ENCODE results near the gene TEKTIP1.

TEKTIP1 gene

DNA sequence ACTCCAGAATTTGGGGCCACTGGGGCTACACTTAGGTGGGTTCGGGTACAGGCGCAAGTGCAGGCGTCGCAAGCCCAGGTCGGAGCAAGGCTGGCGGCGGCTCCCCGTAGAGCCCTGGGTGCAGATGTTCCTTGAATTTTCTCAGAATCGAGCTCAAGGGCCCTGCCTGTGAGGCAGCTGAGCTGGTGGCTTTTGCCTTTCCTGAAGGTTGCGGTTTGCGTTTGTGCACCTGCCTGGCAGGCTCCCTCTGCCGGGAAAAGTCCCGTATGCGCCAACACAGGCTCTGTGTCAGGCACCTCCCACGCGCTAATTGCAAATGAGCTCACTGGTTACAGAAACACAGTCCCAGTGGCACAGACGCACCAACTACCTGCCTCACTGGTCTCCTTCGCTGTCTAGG lies 44.4 kb upstream of the TEKTIP1 start:
- TF ChIP-seq, protein P1, sequence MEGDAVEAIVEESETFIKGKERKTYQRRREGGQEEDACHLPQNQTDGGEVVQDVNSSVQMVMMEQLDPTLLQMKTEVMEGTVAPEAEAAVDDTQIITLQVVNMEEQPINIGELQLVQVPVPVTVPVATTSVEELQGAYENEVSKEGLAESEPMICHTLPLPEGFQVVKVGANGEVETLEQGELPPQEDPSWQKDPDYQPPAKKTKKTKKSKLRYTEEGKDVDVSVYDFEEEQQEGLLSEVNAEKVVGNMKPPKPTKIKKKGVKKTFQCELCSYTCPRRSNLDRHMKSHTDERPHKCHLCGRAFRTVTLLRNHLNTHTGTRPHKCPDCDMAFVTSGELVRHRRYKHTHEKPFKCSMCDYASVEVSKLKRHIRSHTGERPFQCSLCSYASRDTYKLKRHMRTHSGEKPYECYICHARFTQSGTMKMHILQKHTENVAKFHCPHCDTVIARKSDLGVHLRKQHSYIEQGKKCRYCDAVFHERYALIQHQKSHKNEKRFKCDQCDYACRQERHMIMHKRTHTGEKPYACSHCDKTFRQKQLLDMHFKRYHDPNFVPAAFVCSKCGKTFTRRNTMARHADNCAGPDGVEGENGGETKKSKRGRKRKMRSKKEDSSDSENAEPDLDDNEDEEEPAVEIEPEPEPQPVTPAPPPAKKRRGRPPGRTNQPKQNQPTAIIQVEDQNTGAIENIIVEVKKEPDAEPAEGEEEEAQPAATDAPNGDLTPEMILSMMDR (IDR thresholded peaks at IDR 0.05; ENCODE audit: low read depth, low read length, missing control alignments): no peak
- no peak overlapping the region for H3K4me3 ChIP-seq (ENCODE audit: low read depth, low read length)
- DNase-seq (ENCODE audit: low read depth): no peak

DNA sequence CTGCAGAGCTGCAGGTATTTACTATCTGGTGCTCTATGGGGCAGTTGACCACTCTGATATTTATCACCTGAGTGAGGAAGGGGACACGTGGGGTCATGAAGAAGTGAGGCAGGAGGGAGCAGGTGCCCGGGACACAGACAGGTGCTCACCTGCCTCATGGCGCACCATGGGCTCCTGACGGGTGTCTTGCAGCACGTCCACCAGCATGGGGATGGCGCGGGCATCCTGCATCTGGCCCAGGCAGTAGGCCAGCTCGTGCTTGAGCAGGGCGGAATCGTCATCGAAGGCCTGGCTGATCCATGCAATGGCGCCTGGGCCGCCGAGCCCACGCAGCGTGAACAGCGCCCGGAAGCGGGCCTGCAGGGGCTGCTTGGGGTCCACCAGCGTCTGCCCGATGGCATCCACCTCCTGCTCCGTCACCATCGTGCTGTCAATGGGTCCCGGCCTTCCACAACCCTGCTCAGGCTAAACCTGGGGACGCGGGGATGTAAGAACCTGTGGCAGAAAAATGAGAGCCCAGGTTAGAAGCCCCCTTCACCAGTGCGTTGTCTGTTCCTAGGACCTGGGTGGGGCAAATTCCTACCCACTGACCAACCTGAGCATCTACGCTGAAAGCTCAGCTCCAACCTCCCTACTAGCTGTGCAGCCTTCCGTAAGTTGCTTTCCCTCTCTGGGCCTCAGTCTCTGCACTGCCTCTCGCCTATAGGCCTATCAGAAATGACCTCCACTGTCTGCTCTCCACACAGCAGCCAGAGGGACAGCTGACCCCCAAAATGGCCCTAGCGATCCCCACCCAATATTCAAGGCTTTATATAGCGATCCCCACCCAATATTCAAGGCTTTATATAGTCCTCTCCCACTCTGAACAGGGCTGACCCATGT lies 42.3 kb upstream of the TEKTIP1 start:
- H3K4me3 ChIP-seq (ENCODE audit: low read depth, low read length): no peak overlapping the region
- TF ChIP-seq, protein P1 (IDR thresholded peaks at IDR 0.05; ENCODE audit: low read depth, low read length, missing control alignments): no peak
- DNase-seq (ENCODE audit: low read depth): no peak

DNA sequence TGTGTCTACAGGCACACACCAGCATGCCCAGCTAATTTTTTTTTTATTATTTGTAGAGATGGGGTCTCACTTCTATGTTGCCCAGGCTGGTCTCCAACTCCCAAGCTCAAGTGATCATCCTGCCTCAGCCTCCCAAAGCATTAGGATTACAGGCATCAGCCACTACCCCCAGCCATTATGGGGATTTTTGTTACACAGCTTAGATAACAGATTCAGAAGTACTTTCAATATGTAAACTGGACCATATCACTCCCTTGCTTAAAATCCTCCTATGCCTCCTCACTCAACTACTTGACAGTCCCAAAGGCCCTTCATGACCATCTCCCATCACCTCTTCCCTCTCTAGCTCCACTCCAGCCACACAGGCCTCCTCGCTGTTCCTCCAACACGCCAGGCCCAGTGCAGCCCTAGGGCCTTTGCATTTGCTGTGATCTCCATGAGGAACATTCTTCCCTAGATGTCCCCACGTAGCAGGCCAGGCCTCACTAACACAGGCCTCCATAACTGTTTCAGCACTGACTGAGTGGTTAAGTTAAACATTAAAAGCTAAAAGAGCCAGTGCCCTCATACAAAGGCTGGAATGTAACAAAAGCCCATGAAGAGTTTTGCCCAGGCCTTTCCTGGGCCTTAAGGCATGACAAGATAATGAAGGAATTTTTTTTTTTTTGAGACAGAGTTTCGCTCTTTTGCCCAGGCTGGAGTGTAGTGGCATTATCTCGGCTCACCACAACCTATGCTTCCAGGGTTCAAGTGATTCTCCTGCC lies 41.0 kb upstream of the TEKTIP1 start:
- TF ChIP-seq, protein P1 (IDR thresholded peaks at IDR 0.05; ENCODE audit: low read depth, low read length, missing control alignments): no peak
- no peak overlapping the region for H3K4me3 ChIP-seq (ENCODE audit: low read depth, low read length)
- DNase-seq (ENCODE audit: low read depth): no peak

DNA sequence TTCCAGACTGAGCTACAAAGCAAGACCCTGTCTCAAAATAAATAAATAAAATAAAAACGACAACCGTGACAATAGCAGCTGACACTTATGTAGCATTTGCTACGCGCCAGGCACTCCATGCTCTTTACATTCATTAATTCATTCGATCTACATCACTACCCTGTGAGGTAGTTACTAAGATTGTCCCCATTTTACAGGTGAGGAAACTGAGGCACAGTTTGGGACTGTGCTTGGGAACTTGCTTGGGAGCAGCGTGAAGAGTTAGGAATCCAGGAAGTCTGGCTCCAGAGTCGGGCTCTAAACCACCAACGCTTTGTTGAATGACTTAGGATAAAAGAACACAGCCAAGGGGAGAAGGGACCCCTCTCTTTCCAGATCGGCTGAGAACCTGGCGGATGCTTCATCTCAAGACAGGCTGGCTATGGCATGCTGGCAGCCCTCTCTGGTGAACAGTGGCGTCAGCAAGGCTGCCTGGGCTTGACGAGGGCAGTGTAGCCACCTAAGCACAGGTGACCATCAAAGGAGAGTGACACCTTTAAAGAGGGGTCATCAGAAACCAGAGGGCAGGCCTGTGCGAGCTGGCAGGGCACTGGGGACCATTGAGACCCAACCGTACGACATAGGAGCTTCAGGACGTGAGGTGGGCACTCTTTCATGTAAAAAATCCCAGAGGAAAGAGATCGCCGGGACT lies 39.1 kb upstream of the TEKTIP1 start:
- DNase-seq (ENCODE audit: low read depth): no peak
- H3K4me3 ChIP-seq (ENCODE audit: low read depth, low read length): peak overlapping the region; percentile 80
- TF ChIP-seq, protein P1 (IDR thresholded peaks at IDR 0.05; ENCODE audit: low read depth, low read length, missing control alignments): no peak

DNA sequence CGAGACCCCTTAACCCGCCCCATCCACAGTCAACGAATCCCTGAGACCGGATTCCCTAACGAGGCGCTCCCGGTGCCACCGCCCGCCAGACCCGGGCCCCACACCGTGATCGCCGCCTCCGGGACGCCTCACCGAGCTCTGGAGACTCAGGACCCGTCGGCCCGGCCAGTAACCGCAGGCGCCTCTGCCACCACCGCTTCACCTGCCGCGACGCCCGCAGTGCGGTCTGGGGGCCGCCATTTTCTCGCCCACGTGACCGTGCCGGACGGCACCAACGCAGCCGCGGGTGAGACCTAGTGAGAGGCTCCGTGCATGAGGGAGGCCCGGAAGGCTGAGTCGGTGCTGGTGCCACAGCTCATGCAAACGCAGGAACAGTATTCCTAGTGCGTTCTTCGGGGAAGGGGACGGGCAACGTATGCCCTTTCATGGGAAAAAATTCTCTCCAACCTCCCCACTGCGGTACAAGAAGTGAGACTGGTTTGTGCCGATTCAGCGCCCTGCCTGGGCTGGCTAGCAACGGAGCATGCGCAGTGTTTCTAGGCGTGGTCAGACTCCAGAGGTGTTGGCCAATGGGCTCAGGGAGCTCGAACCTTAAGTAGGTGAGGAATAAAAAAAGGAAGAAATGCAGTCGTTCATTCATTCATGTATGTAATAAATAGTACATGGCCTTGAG lies 38.4 kb upstream of the TEKTIP1 start, which contains the start of gene DOHH:
TSS of gene DOHH (minus strand) at position 246 of the 673 bp plus-strand sequence. CDS start 3,860 bp downstream, outside the sequence.
- TF ChIP-seq, protein P1 (IDR thresholded peaks at IDR 0.05; ENCODE audit: low read depth, low read length, missing control alignments): no peak
- H3K4me3 ChIP-seq (ENCODE audit: low read depth, low read length): peak within 1 kb of the TSS; percentile 80
- DNase-seq (ENCODE audit: low read depth): peak; percentile 98

DNA sequence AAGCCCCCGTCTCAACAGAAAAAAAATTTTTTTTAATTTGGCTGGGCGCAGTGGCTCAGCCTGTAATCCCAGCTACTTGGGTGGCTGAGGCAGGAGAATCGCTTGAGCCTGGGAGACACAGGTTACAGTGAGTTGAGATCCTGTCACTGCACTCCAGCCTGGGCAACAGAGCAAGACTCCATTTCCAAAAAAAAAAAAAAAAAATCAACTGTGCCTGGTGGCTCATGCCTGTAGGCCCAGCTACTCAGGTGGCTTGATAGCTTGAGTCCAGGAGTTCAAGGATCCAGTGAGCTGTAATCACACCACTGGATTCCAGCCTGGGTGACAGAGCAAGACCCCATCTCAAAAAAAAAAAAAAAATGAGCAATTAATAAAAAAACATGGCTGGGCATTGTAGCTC lies 37.2 kb upstream of the TEKTIP1 start:
- no peak for DNase-seq (ENCODE audit: low read depth)
- H3K4me3 ChIP-seq (ENCODE audit: low read depth, low read length): no peak overlapping the region
- TF ChIP-seq, protein P1 (IDR thresholded peaks at IDR 0.05; ENCODE audit: low read depth, low read length, missing control alignments): no peak

Measured in GM12864 (cell line).